ENCODE results near the gene TECRL.

TECRL gene, protein sequence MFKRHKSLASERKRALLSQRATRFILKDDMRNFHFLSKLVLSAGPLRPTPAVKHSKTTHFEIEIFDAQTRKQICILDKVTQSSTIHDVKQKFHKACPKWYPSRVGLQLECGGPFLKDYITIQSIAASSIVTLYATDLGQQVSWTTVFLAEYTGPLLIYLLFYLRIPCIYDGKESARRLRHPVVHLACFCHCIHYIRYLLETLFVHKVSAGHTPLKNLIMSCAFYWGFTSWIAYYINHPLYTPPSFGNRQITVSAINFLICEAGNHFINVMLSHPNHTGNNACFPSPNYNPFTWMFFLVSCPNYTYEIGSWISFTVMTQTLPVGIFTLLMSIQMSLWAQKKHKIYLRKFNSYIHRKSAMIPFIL

GRCh38 chr4:64409300-64409699 is at the start of gene TECRL:
TECRL (minus strand) TSS chr4:64409450; CDS start chr4:64409351, 99 bp downstream.
- H3K27me3 ChIP-seq (ENCODE audit: control insufficient read depth, insufficient read depth, low read length) = no peaks in the 10 kb centered on the region
- no peaks in the 10 kb centered on the region for H3K4me1 ChIP-seq (ENCODE audit: control insufficient read depth, insufficient read depth, low read length)
- H3K4me3 ChIP-seq (ENCODE audit: low read depth, low read length) = no peak within 1 kb of the TSS
- H3K36me3 ChIP-seq (ENCODE audit: control insufficient read depth, insufficient read depth, low read length) = no peaks in the 10 kb centered on the region
- no peaks in the 10 kb centered on the region for H3K9me3 ChIP-seq (ENCODE audit: control insufficient read depth, insufficient read depth, low read length)
- no peak within 1 kb of the TSS for H3K9ac ChIP-seq (ENCODE audit: low read depth, low read length)

GRCh38 chr4:64432674-64433073 is 23.4 kb upstream of the TECRL start:
- H3K9ac ChIP-seq (ENCODE audit: low read depth, low read length) = no peak overlapping the region
- no peak overlapping the region for H3K4me3 ChIP-seq (ENCODE audit: low read depth, low read length)
- H3K27me3 ChIP-seq (ENCODE audit: control insufficient read depth, insufficient read depth, low read length) = no peaks in the 10 kb centered on the region
- peaks cover 9% of the 10 kb centered on the region for H3K9me3 ChIP-seq (ENCODE audit: control insufficient read depth, insufficient read depth, low read length)
- H3K4me1 ChIP-seq (ENCODE audit: control insufficient read depth, insufficient read depth, low read length) = no peaks in the 10 kb centered on the region
- H3K36me3 ChIP-seq (ENCODE audit: control insufficient read depth, insufficient read depth, low read length) = no peaks in the 10 kb centered on the region

GRCh38 chr4:64430933-64431332 is 21.7 kb upstream of the TECRL start:
- Histone ChIP-seq H3K27me3 (ENCODE audit: control insufficient read depth, insufficient read depth, low read length) (no peaks in the 10 kb centered on the region), H3K4me3 (ENCODE audit: low read depth, low read length) (no peak overlapping the region), H3K9me3 (ENCODE audit: control insufficient read depth, insufficient read depth, low read length) (peaks cover 9% of the 10 kb centered on the region), H3K36me3 (ENCODE audit: control insufficient read depth, insufficient read depth, low read length) (no peaks in the 10 kb centered on the region), H3K4me1 (ENCODE audit: control insufficient read depth, insufficient read depth, low read length) (no peaks in the 10 kb centered on the region), H3K9ac (ENCODE audit: low read depth, low read length) (no peak overlapping the region)

DNA sequence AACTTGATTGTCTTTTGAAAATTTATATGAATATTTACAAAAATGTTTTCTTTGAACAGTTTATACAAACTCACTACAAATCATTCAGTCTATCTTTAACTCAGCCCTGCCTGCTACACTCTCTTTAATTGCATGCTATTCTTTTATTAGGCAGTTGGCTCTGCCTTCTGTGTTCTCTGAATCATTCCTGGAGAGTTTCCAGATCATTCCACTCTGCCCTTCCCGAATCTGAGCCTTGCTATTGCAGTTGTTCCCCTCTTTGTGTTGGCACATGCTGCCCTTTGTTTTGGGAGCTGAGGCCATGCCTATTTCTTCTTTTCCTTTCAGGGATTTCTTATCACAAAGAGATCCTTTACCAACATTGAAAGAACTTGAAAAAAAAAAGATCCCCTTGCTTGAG is 8.7 kb upstream of the TECRL start:
- Histone ChIP-seq H3K4me1 (ENCODE audit: control insufficient read depth, insufficient read depth, low read length) (no peaks in the 10 kb centered on the region), H3K4me3 (ENCODE audit: low read depth, low read length) (no peak overlapping the region), H3K36me3 (ENCODE audit: control insufficient read depth, insufficient read depth, low read length) (no peaks in the 10 kb centered on the region), H3K27me3 (ENCODE audit: control insufficient read depth, insufficient read depth, low read length) (no peaks in the 10 kb centered on the region), H3K9ac (ENCODE audit: low read depth, low read length) (no peak overlapping the region), H3K9me3 (ENCODE audit: control insufficient read depth, insufficient read depth, low read length) (no peaks in the 10 kb centered on the region)

DNA sequence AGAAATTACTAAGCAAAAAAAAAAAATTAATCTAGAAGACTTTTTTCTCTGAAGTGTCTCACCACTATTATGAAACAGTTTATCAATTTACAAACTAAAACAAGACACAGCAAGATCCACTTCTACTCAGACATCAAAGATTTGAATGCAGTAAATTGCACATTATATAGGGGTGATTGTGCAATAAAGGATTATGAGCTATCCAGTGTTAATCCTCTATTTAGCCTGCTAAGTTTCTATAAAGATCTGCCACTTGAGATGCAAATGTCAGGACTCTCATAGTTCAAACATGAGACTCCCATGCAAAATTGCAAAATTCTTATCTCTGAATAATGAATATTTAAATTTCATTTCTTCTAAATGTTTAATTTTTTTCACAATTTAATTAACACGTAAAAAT is 2.2 kb downstream of the TECRL start:
- Histone ChIP-seq H3K36me3 (ENCODE audit: control insufficient read depth, insufficient read depth, low read length) (no peaks in the 10 kb centered on the region), H3K9me3 (ENCODE audit: control insufficient read depth, insufficient read depth, low read length) (no peaks in the 10 kb centered on the region), H3K27me3 (ENCODE audit: control insufficient read depth, insufficient read depth, low read length) (no peaks in the 10 kb centered on the region), H3K9ac (ENCODE audit: low read depth, low read length) (no peak overlapping the region), H3K4me3 (ENCODE audit: low read depth, low read length) (no peak overlapping the region), H3K4me1 (ENCODE audit: control insufficient read depth, insufficient read depth, low read length) (no peaks in the 10 kb centered on the region)

DNA sequence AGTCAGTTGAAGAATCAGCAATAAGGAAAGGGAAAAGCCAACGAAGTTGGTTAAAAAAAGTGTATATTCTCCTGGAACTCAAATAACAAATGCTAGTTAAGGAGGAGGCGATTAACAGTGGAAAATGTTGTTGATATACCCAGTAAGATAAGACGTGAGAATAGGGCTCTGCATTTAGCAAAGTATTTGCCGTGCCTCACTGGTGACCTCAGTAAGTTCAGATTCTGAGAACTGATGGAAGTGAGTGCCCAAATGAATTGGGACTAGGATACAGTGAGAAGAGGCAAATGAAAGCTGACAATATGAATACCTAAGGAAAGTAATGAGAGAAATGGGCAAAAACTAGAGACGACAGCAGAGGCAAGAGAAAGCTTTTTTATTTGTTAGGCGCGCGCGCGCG is 3.5 kb downstream of the TECRL start:
- Histone ChIP-seq H3K4me3 (ENCODE audit: low read depth, low read length) (no peak overlapping the region), H3K9ac (ENCODE audit: low read depth, low read length) (no peak overlapping the region), H3K36me3 (ENCODE audit: control insufficient read depth, insufficient read depth, low read length) (no peaks in the 10 kb centered on the region), H3K9me3 (ENCODE audit: control insufficient read depth, insufficient read depth, low read length) (no peaks in the 10 kb centered on the region), H3K4me1 (ENCODE audit: control insufficient read depth, insufficient read depth, low read length) (no peaks in the 10 kb centered on the region), H3K27me3 (ENCODE audit: control insufficient read depth, insufficient read depth, low read length) (no peaks in the 10 kb centered on the region)

DNA sequence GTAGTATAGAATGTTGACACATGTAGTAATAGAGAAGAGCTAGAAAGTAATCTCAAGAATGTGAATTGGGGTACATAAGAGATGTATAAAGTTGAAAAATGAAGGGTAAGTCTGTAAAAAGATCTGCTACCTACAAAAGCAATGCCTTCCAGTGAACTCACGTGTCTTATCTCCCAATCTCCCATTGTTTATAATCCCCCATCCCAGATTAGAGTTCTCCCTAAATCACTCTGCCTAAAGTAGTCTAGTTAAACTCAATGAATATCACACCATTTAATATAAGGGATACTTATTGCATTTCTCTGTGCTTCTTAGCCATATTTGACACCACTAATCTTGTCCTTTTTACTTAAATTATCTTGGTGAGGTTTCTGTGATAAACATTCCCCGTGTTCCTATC is 6.6 kb downstream of the TECRL start:
- Histone ChIP-seq H3K4me3 (ENCODE audit: low read depth, low read length) (no peak overlapping the region), H3K36me3 (ENCODE audit: control insufficient read depth, insufficient read depth, low read length) (no peaks in the 10 kb centered on the region), H3K4me1 (ENCODE audit: control insufficient read depth, insufficient read depth, low read length) (no peaks in the 10 kb centered on the region), H3K9ac (ENCODE audit: low read depth, low read length) (no peak overlapping the region), H3K27me3 (ENCODE audit: control insufficient read depth, insufficient read depth, low read length) (no peaks in the 10 kb centered on the region), H3K9me3 (ENCODE audit: control insufficient read depth, insufficient read depth, low read length) (no peaks in the 10 kb centered on the region)

- H3K9me3 ChIP-seq (ENCODE audit: control insufficient read depth, insufficient read depth, low read length) = no peaks in the 10 kb centered on the region
- H3K36me3 ChIP-seq (ENCODE audit: control insufficient read depth, insufficient read depth, low read length) = no peaks in the 10 kb centered on the region
- no peaks in the 10 kb centered on the region for H3K27me3 ChIP-seq (ENCODE audit: control insufficient read depth, insufficient read depth, low read length)
- H3K4me1 ChIP-seq (ENCODE audit: control insufficient read depth, insufficient read depth, low read length) = no peaks in the 10 kb centered on the region
- no peak overlapping the region for H3K9ac ChIP-seq (ENCODE audit: low read depth, low read length)
- H3K4me3 ChIP-seq (ENCODE audit: low read depth, low read length) = no peak overlapping the region
These were observed 9.7 kb downstream of the TECRL start for GRCh38 chr4:64399313-64400109.

- no peaks in the 10 kb centered on the region for H3K27me3 ChIP-seq (ENCODE audit: control insufficient read depth, insufficient read depth, low read length)
- H3K9me3 ChIP-seq (ENCODE audit: control insufficient read depth, insufficient read depth, low read length) = no peaks in the 10 kb centered on the region
- no peaks in the 10 kb centered on the region for H3K36me3 ChIP-seq (ENCODE audit: control insufficient read depth, insufficient read depth, low read length)
- no peak overlapping the region for H3K4me3 ChIP-seq (ENCODE audit: low read depth, low read length)
- H3K4me1 ChIP-seq (ENCODE audit: control insufficient read depth, insufficient read depth, low read length) = no peaks in the 10 kb centered on the region
- no peak overlapping the region for H3K9ac ChIP-seq (ENCODE audit: low read depth, low read length)
These were observed 14.8 kb downstream of the TECRL start for GRCh38 chr4:64394469-64394868.

DNA sequence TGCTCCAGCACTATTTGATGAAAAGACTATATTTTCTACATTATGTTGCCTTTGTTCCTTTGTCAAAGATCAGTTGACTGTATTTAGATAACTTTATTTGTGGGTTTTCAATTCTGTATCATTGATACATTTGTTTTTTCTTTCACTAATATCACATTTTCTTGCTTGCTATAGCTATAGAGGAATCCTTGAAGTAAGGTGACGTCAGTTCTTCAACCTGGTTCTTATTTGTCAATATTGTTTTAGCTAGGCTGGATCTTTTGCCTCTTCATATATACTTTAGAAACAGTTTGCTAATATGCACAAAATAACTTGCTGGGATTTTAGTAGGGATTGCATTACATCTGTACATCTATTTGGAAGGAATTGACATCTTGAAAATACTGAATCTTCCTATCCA is 21.0 kb downstream of the TECRL start:
- Histone ChIP-seq H3K9me3 (ENCODE audit: control insufficient read depth, insufficient read depth, low read length) (no peaks in the 10 kb centered on the region), H3K4me1 (ENCODE audit: control insufficient read depth, insufficient read depth, low read length) (no peaks in the 10 kb centered on the region), H3K9ac (ENCODE audit: low read depth, low read length) (no peak overlapping the region), H3K4me3 (ENCODE audit: low read depth, low read length) (no peak overlapping the region), H3K27me3 (ENCODE audit: control insufficient read depth, insufficient read depth, low read length) (no peaks in the 10 kb centered on the region), H3K36me3 (ENCODE audit: control insufficient read depth, insufficient read depth, low read length) (no peaks in the 10 kb centered on the region)

- no peaks in the 10 kb centered on the region for H3K9me3 ChIP-seq (ENCODE audit: control insufficient read depth, insufficient read depth, low read length)
- no peak overlapping the region for H3K4me3 ChIP-seq (ENCODE audit: low read depth, low read length)
- no peak overlapping the region for H3K9ac ChIP-seq (ENCODE audit: low read depth, low read length)
- no peaks in the 10 kb centered on the region for H3K36me3 ChIP-seq (ENCODE audit: control insufficient read depth, insufficient read depth, low read length)
- H3K4me1 ChIP-seq (ENCODE audit: control insufficient read depth, insufficient read depth, low read length) = no peaks in the 10 kb centered on the region
- no peaks in the 10 kb centered on the region for H3K27me3 ChIP-seq (ENCODE audit: control insufficient read depth, insufficient read depth, low read length)
These were observed 24.0 kb downstream of the TECRL start for GRCh38 chr4:64385220-64385619.
